Type B pancreatic cell (in vitro differentiated cells): ENCODE data around the gene SH3RF2. TPM values are rescaled to one million over a fixed set of nuclear protein-coding genes. Genes with fewer than 3 reads are reported as not detected.

ENCODE experiments used
- DNase-seq: peaks from one replicate; pipeline ENCODE4 v3.0.0; 2021; ENCODE audit warnings: mixed read lengths; ENCODE audit not compliant: unreplicated experiment; ENCODE audit errors: extremely low spot score
- H3K27ac Mint-ChIP-seq: 2 replicates; pipeline ENCODE4 v1.8.0; 2021; ENCODE audit warnings: mild to moderate bottlenecking, mixed read lengths
- H3K27me3 Mint-ChIP-seq: 2 replicates; pipeline ENCODE4 v1.8.0; 2021; ENCODE audit warnings: mixed read lengths
- H3K36me3 Mint-ChIP-seq: 2 replicates; pipeline ENCODE4 v1.8.0; 2021; ENCODE audit warnings: mixed read lengths
- H3K4me1 Mint-ChIP-seq: one replicate; pipeline ENCODE4 v1.8.0; 2021; ENCODE audit warnings: mixed read lengths; ENCODE audit not compliant: unreplicated experiment
- H3K4me3 Mint-ChIP-seq: 2 replicates; pipeline ENCODE4 v1.8.0; 2021; ENCODE audit warnings: mild to moderate bottlenecking, mixed read lengths
- H3K9me3 Mint-ChIP-seq: 2 replicates; pipeline ENCODE4 v1.8.0; 2021; ENCODE audit warnings: mixed read lengths
- CTCF ChIP-seq: fragments of 200-600 bp; sonication (generic); conservative IDR thresholded peaks from 2 replicates; pipeline ENCODE4 v1.5.0; 2021; ENCODE audit warnings: antibody characterized with exemption, mild to moderate bottlenecking
- total RNA-seq: library from RNA; stranded (reverse); gene quantifications from 2 replicates; pipeline ENCODE4 v1.2.1, GENCODE V29; 2021; ENCODE audit warnings: low replicate concordance

The SH3RF2 gene
- total RNA-seq, 1 donor from 2014 or later: 11.2 TPM

- Mint-ChIP-seq H3K4me1 (peaks cover 16% of the 10 kb centered on the region), H3K27ac (no peak overlapping the region), H3K9me3 (no peaks in the 10 kb centered on the region), H3K27me3 (no peaks in the 10 kb centered on the region), H3K36me3 (no peaks in the 10 kb centered on the region), H3K4me3 (no peak overlapping the region)
- peak; percentile 1 for TF ChIP-seq CTCF
- no peak for DNase-seq
These were observed 15.2 kb upstream of the SH3RF2 start for GRCh38 chr5:145921211-145921610.

GRCh38 chr5:145922059-145922458, 14.3 kb upstream of the SH3RF2 start:
- no peaks in the 10 kb centered on the region for H3K27me3 Mint-ChIP-seq
- TF ChIP-seq CTCF: no peak
- no peaks in the 10 kb centered on the region for H3K36me3 Mint-ChIP-seq

GRCh38 chr5:145923405-145923804, 13.0 kb upstream of the SH3RF2 start:
- Mint-ChIP-seq H3K4me1 (peaks cover 10% of the 10 kb centered on the region), H3K36me3 (no peaks in the 10 kb centered on the region), H3K4me3 (no peak overlapping the region), H3K27ac (no peak overlapping the region), H3K27me3 (no peaks in the 10 kb centered on the region), H3K9me3 (no peaks in the 10 kb centered on the region)
- no peak for TF ChIP-seq CTCF
- no peak for DNase-seq

More at GRCh38 chr5:145922059-145922458, 14.3 kb upstream of the SH3RF2 start:
- H3K4me1 Mint-ChIP-seq: peaks cover 10% of the 10 kb centered on the region
- DNase-seq: no peak
- H3K9me3 Mint-ChIP-seq: no peaks in the 10 kb centered on the region
- H3K27ac Mint-ChIP-seq: no peak overlapping the region
- H3K4me3 Mint-ChIP-seq: no peak overlapping the region

GRCh38 chr5:145924849-145925248, 11.5 kb upstream of the SH3RF2 start:
- Mint-ChIP-seq H3K4me1 (peaks cover 10% of the 10 kb centered on the region), H3K27me3 (no peaks in the 10 kb centered on the region), H3K9me3 (no peaks in the 10 kb centered on the region), H3K4me3 (no peak overlapping the region), H3K36me3 (no peaks in the 10 kb centered on the region), H3K27ac (no peak overlapping the region)
- no peak for TF ChIP-seq CTCF
- DNase-seq: no peak

GRCh38 chr5:145925353-145925752, 11.0 kb upstream of the SH3RF2 start:
- Mint-ChIP-seq H3K27ac (no peak overlapping the region), H3K4me1 (peaks cover 10% of the 10 kb centered on the region), H3K27me3 (no peaks in the 10 kb centered on the region), H3K9me3 (no peaks in the 10 kb centered on the region), H3K4me3 (no peak overlapping the region), H3K36me3 (no peaks in the 10 kb centered on the region)
- no peak for DNase-seq
- TF ChIP-seq CTCF: no peak

- peaks cover 14% of the 10 kb centered on the region for H3K4me1 Mint-ChIP-seq
- no peaks in the 10 kb centered on the region for H3K9me3 Mint-ChIP-seq
- H3K36me3 Mint-ChIP-seq: no peaks in the 10 kb centered on the region
- no peak overlapping the region for H3K27ac Mint-ChIP-seq
- no peak for DNase-seq
- H3K4me3 Mint-ChIP-seq: no peak overlapping the region
- TF ChIP-seq CTCF: no peak
- no peaks in the 10 kb centered on the region for H3K27me3 Mint-ChIP-seq
These were observed 10.6 kb upstream of the SH3RF2 start for GRCh38 chr5:145925803-145926202.
